Lower lobe of right lung (tissue), 2 donors: ENCODE measurements around the gene TXLNB. TPM values are rescaled to one million over a fixed set of nuclear protein-coding genes. Genes with fewer than 3 reads are reported as not detected.

Experiments used
- ATAC-seq, 2 donors: fragments of 200-7000 bp; cut with Tn5 transposase; one replicate each; pipeline ENCODE4 v1.9.1; 2020 to 2022; ENCODE audit warnings: mild to moderate bottlenecking in 2 of 2, moderate library complexity in 2 of 2
- DNase-seq: peaks from one replicate; pipeline ENCODE4 v3.0.0-alpha.2; 2020
- H3K27ac ChIP-seq: fragments of 200-600 bp; one replicate; pipeline ENCODE4 v1.8.0; 2022
- H3K27me3 ChIP-seq: fragments of 200-600 bp; one replicate; pipeline ENCODE4 v1.8.0; 2022; ENCODE audit warnings: low read depth
- H3K36me3 ChIP-seq: fragments of 200-600 bp; one replicate; pipeline ENCODE4 v1.8.0; 2022; ENCODE audit warnings: mild to moderate bottlenecking
- H3K4me1 ChIP-seq: fragments of 200-600 bp; one replicate; pipeline ENCODE4 v1.8.0; 2022
- H3K4me3 ChIP-seq: fragments of 200-600 bp; one replicate; pipeline ENCODE4 v1.8.0; 2022; ENCODE audit warnings: mild to moderate bottlenecking
- H3K9me3 ChIP-seq: fragments of 200-600 bp; one replicate; pipeline ENCODE4 v1.8.0; 2022
- CTCF ChIP-seq: fragments of 200-600 bp; IDR thresholded peaks from one replicate; pipeline ENCODE4 v1.8.0; 2022; ENCODE audit warnings: antibody characterized with exemption, mild to moderate bottlenecking
- intact Hi-C: fragments of 100-400 bp; cut with DNase I; formaldehyde crosslinking; loops from one replicate; pipeline ENCODE4 v1.11.0; 2022
- total RNA-seq: library from RNA; stranded (reverse); fragmentation: NEBNext Ultra II Directional; extraction: Animal tissue kit (Norgen Biotek cat#: 25700); gene quantifications from one replicate; pipeline ENCODE4 v1.2.1, GENCODE V29; 2021
- donor health status: DM: no; HTN: yes; CAD: no; lungs with severe emphysema.

TXLNB gene
- total RNA-seq, 1 donor from 2014 or later = 1.1 TPM

GRCh38 chr6:139311831-139312230 is 20.0 kb upstream of the TXLNB start:
- DNase-seq (no peak), ATAC-seq (no peak)
- H3K27ac ChIP-seq = no peak overlapping the region
- intact Hi-C loops = no loop called here
- no peak for TF ChIP-seq CTCF
- H3K27me3 ChIP-seq = no peaks in the 10 kb centered on the region
- no peak overlapping the region for H3K4me3 ChIP-seq
- no peaks in the 10 kb centered on the region for H3K9me3 ChIP-seq
- no peaks in the 10 kb centered on the region for H3K36me3 ChIP-seq
- peaks cover 9% of the 10 kb centered on the region for H3K4me1 ChIP-seq

GRCh38 chr6:139308936-139309603 is 17.3 kb upstream of the TXLNB start:
- Histone ChIP-seq H3K27me3 (no peaks in the 10 kb centered on the region), H3K9me3 (no peaks in the 10 kb centered on the region), H3K4me3 (no peak overlapping the region), H3K4me1 (peaks cover 9% of the 10 kb centered on the region), H3K27ac (peak overlapping the region; percentile 6), H3K36me3 (no peaks in the 10 kb centered on the region)
- intact Hi-C loops = no loop called here
- ATAC-seq = peak; percentile 54 to 70
- DNase-seq = no peak
- TF ChIP-seq CTCF = no peak

- no peak overlapping the region for H3K4me3 ChIP-seq
- TF ChIP-seq CTCF = no peak
- ATAC-seq (peak in 1 of 2 donors; percentile 49), DNase-seq (no peak)
- peaks cover 9% of the 10 kb centered on the region for H3K4me1 ChIP-seq
- intact Hi-C loops = no loop called here
- H3K9me3 ChIP-seq = no peaks in the 10 kb centered on the region
- H3K27ac ChIP-seq = peak overlapping the region; percentile 6
- H3K27me3 ChIP-seq = no peaks in the 10 kb centered on the region
- H3K36me3 ChIP-seq = no peaks in the 10 kb centered on the region
Observed at GRCh38 chr6:139308286-139308916, 16.6 kb upstream of the TXLNB start.

- DNase-seq = no peak
- peaks cover 9% of the 10 kb centered on the region for H3K4me1 ChIP-seq
Observed at GRCh38 chr6:139306291-139306981, 14.6 kb upstream of the TXLNB start.

DNA sequence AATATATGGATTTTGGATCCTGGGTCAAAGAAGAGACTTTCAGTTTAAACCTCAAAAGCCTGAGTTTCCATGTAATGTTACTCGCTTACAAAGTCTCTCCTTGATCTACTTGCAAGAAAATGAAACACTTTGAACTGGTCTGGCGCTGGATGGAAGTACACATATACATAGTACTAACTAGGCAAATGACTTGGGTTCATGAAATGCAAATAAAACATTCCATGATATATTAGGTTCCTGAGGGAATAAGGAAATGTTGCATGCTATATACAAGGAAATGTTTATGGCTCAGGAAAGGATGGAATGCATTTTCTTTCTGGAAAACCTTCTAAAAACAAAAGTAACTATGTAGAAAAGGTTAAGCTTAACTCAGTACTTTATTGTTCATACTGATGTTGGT is 11.4 kb upstream of the TXLNB start:
- H3K36me3 ChIP-seq = no peaks in the 10 kb centered on the region
- H3K27ac ChIP-seq = no peak overlapping the region
- H3K4me3 ChIP-seq = no peak overlapping the region
- no peak for ATAC-seq
- H3K4me1 ChIP-seq = no peaks in the 10 kb centered on the region
- H3K9me3 ChIP-seq = no peaks in the 10 kb centered on the region
- DNase-seq = no peak
- no peaks in the 10 kb centered on the region for H3K27me3 ChIP-seq
- no peak for TF ChIP-seq CTCF
- intact Hi-C loops = no loop called here

More at GRCh38 chr6:139306291-139306981, 14.6 kb upstream of the TXLNB start:
- Histone ChIP-seq H3K27ac (no peak overlapping the region), H3K9me3 (no peaks in the 10 kb centered on the region), H3K4me3 (no peak overlapping the region), H3K27me3 (no peaks in the 10 kb centered on the region), H3K36me3 (no peaks in the 10 kb centered on the region)
- intact Hi-C loops = no loop called here
- TF ChIP-seq CTCF = no peak
- no peak for ATAC-seq
